Glutamatergic neuron (in vitro differentiated cells): Measurements from ENCODE around the gene TRPM3. TPM values are rescaled to one million over a fixed set of nuclear protein-coding genes. Genes with fewer than 3 reads are reported as not detected.
A peak's percentile ranks its signal among the peaks of the same experiment; 100 is the strongest.

Experiments
- DNase-seq: peaks from one replicate; pipeline ENCODE4 v3.0.0; 2022
- H3K27ac Mint-ChIP-seq: one replicate; pipeline ENCODE4 v1.8.0; 2020; ENCODE audit warnings: mild to moderate bottlenecking, mixed read lengths, inconsistent platforms; ENCODE audit not compliant: unreplicated experiment
- H3K27me3 Mint-ChIP-seq: one replicate; pipeline ENCODE4 v1.8.0; 2020; ENCODE audit warnings: mild to moderate bottlenecking, moderate library complexity, mixed read lengths, inconsistent platforms; ENCODE audit not compliant: unreplicated experiment
- H3K36me3 Mint-ChIP-seq: one replicate; pipeline ENCODE4 v1.8.0; 2020; ENCODE audit warnings: mild to moderate bottlenecking, mixed read lengths, inconsistent platforms; ENCODE audit not compliant: unreplicated experiment
- H3K4me1 Mint-ChIP-seq: one replicate; pipeline ENCODE4 v1.8.0; 2020; ENCODE audit warnings: mild to moderate bottlenecking, low read depth, mixed read lengths, inconsistent platforms; ENCODE audit not compliant: unreplicated experiment
- H3K4me3 Mint-ChIP-seq: one replicate; pipeline ENCODE4 v1.8.0; 2020; ENCODE audit warnings: mild to moderate bottlenecking, mixed read lengths, inconsistent platforms; ENCODE audit not compliant: unreplicated experiment
- H3K9me3 Mint-ChIP-seq: one replicate; pipeline ENCODE4 v1.8.0; 2020; ENCODE audit warnings: mild to moderate bottlenecking, moderate library complexity, mixed read lengths, inconsistent platforms; ENCODE audit not compliant: unreplicated experiment
- CTCF ChIP-seq: fragments of 200-600 bp; sonication (generic); IDR thresholded peaks from one replicate; pipeline ENCODE4 v1.5.0; 2021; ENCODE audit not compliant: partially characterized antibody, unreplicated experiment
- total RNA-seq: library from RNA; stranded (reverse); fragmentation: NEBNext Ultra II Directional; extraction: Animal tissue kit (Norgen Biotek cat#: 25700); gene quantifications from one replicate; pipeline ENCODE4 v1.2.1, GENCODE V29; 2021; ENCODE audit not compliant: unreplicated experiment

Gene TRPM3
- total RNA-seq, 1 donor from 2014 or later: 3.3 TPM

DNA sequence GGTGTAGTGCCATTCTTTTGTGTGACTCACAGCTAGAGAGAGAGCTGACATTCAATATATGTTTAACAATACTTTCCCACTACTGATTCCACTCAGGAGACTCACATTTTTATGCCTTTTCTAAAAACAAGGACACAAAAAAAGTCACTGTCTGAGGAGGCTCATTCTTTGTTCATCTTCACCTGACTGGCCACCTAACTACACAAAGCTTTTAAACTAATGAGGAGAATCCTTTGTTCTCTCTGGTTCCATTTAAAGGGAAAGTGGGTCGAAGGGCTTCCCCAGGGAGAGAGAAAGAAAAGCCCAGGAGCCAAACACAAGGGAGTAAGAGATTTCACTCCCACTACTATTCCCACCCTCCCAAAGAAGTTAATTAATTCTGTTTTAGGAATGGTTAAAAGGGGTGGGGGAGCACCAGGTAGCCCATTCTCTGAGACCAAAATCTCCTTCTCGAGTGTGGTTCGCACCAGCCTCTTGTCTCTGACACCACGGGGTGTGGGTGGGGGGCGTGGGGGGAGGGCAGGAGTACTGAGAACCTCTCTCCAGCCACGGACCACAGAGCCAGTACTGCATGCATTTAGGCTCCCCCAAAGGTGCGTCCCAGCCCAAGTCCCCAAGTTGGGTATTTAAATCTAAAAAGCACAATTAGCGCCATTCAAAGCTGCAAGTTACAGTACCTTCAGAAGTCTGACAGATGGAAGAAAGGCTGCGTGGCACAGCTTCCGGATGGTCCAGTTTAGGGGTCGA is 747 bp downstream of the TRPM3 start:
- peak; percentile 12 for DNase-seq
- H3K4me3 Mint-ChIP-seq: peak overlapping the region; percentile 83
- peaks cover 4% of the 10 kb centered on the region for H3K9me3 Mint-ChIP-seq
- H3K36me3 Mint-ChIP-seq: no peaks in the 10 kb centered on the region
- no peak for TF ChIP-seq CTCF
- H3K4me1 Mint-ChIP-seq: peaks cover 45% of the 10 kb centered on the region
- no peaks in the 10 kb centered on the region for H3K27me3 Mint-ChIP-seq
- H3K27ac Mint-ChIP-seq: peak overlapping the region; percentile 53

DNA sequence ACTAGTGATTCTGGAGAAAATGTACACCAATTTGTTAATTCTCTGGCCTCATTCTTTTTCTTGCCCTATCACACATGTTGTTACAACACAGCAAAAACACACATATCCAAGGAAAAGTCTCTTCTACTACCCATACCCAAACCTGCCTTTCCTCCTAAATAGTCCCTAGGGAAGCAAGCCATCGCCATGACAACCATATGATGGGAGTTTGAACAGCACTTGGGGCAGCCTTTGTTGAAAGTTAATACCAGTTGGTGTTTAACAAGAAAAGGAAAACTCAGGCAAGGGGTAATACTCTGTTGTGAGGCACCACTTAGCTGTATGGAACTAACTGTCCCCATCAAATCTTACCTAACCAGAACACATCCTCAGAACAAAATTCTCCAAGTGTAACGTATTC is 1.7 kb downstream of the TRPM3 start:
- Mint-ChIP-seq H3K36me3 (no peaks in the 10 kb centered on the region), H3K27me3 (no peaks in the 10 kb centered on the region), H3K4me3 (peak overlapping the region; percentile 82), H3K9me3 (peaks cover 4% of the 10 kb centered on the region), H3K4me1 (peaks cover 50% of the 10 kb centered on the region), H3K27ac (no peak overlapping the region)
- TF ChIP-seq CTCF: no peak
- no peak for DNase-seq

DNA sequence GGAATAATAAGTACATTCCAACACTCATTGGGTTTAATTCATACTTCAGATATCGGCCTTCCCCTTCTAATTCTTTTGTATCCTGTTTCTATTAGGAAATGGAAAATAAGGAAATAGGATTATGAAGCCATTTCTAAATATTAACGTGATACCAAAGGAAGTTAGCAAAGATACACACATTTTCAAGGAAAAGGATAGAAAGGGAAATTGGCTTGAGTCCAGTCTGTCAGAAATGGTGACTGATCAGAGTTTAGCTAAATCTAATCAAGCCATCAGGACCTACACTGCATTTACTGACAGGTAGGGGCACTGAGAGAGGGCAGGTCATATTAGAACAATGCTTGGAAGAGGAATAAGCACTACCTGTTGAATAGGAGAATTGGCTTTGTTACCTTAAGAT is 3.1 kb downstream of the TRPM3 start:
- no peak for TF ChIP-seq CTCF
- Mint-ChIP-seq H3K9me3 (peaks cover 4% of the 10 kb centered on the region), H3K27me3 (no peaks in the 10 kb centered on the region), H3K27ac (no peak overlapping the region), H3K4me3 (no peak overlapping the region), H3K4me1 (peaks cover 39% of the 10 kb centered on the region), H3K36me3 (no peaks in the 10 kb centered on the region)
- no peak for DNase-seq

- Mint-ChIP-seq H3K4me3 (no peak overlapping the region), H3K27ac (no peak overlapping the region), H3K36me3 (no peaks in the 10 kb centered on the region), H3K4me1 (peaks cover 24% of the 10 kb centered on the region), H3K27me3 (no peaks in the 10 kb centered on the region), H3K9me3 (no peaks in the 10 kb centered on the region)
- no peak for TF ChIP-seq CTCF
- DNase-seq: no peak
Observed at GRCh38 chr9:71115448-71115975, 5.9 kb downstream of the TRPM3 start.

DNA sequence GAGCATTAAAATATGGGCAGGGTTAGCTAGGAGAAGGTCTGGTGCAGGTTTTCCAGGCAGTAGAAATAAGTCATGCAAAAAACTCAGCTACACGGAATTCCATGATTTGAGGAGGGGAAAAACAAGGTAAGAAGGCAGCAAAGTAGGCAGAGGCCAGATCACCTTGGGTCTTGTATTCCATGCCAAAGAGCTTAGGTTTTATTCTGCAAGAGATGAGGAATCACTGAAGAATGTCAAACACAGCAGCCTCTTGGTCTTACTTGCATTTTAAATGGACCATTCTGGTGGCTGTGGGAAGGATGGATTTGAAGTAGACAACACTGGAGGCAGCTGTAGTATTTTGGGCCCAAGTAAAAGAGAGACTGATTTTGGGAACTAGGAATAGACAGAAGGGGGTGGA is 8.6 kb downstream of the TRPM3 start:
- Mint-ChIP-seq H3K36me3 (no peaks in the 10 kb centered on the region), H3K9me3 (no peaks in the 10 kb centered on the region), H3K27ac (no peak overlapping the region), H3K27me3 (no peaks in the 10 kb centered on the region), H3K4me3 (no peak overlapping the region), H3K4me1 (peaks cover 20% of the 10 kb centered on the region)
- DNase-seq: no peak
- TF ChIP-seq CTCF: no peak
